GM23338 (cell line): ENCODE data around the gene FASN. TPM values are rescaled to one million over a fixed set of nuclear protein-coding genes. Genes with fewer than 3 reads are reported as not detected.
A peak's percentile ranks its signal among the peaks of the same experiment; 100 is the strongest.

Experiments used
- ATAC-seq: fragments of 200-7000 bp; cut with Tn5 transposase; 3 replicates; pipeline ENCODE4 v1.9.1; 2020
- DNase-seq: peaks from one replicate; pipeline ENCODE4 v3.0.0-alpha.2; 2015; ENCODE audit warnings: low spot score
- H2AFZ ChIP-seq: fragments of 200-600 bp; sonication (generic); 2 replicates; pipeline ENCODE4 v1.8.0; 2016; ENCODE audit warnings: antibody characterized with exemption, mild to moderate bottlenecking, moderate library complexity
- H3F3A ChIP-seq: fragments of 200-600 bp; sonication (generic); replicated peaks from 2 replicates; pipeline ENCODE4 v1.8.0; 2017; ENCODE audit warnings: antibody characterized with exemption, mixed run types, low read depth
- H3K27ac ChIP-seq: fragments of 200-600 bp; sonication (generic); 2 replicates; pipeline ENCODE4 v1.6.1; 2016; ENCODE audit warnings: low read depth
- H3K27me3 ChIP-seq: fragments of 200-600 bp; sonication (generic); 2 replicates; pipeline ENCODE4 v1.8.0; 2016; ENCODE audit warnings: mild to moderate bottlenecking, mixed run types, moderate library complexity; ENCODE audit not compliant: insufficient read depth
- H3K36me3 ChIP-seq: fragments of 200-600 bp; sonication (generic); 2 replicates; pipeline ENCODE4 v1.8.0; 2016; ENCODE audit warnings: mild to moderate bottlenecking; ENCODE audit not compliant: insufficient read depth
- H3K4me1 ChIP-seq: fragments of 200-600 bp; sonication (generic); 2 replicates; pipeline ENCODE4 v1.8.0; 2016; ENCODE audit warnings: mild to moderate bottlenecking, moderate library complexity; ENCODE audit not compliant: insufficient read depth
- H3K4me2 ChIP-seq: fragments of 200-600 bp; sonication (generic); 2 replicates; pipeline ENCODE4 v1.7.1; 2017; ENCODE audit warnings: mixed run types
- H3K4me3 ChIP-seq: fragments of 200-600 bp; sonication (generic); 2 replicates; pipeline ENCODE4 v1.6.1; 2016; ENCODE audit warnings: mixed run types
- H3K79me2 ChIP-seq: fragments of 200-600 bp; sonication (generic); replicated peaks from 2 replicates; pipeline ENCODE4 v1.8.0; 2017; ENCODE audit warnings: mild to moderate bottlenecking; ENCODE audit not compliant: insufficient read depth
- H3K9me2 ChIP-seq: fragments of 200-600 bp; sonication (generic); 2 replicates; pipeline ENCODE4 v1.8.0; 2017; ENCODE audit not compliant: insufficient read depth
- H4K20me1 ChIP-seq: fragments of 200-600 bp; sonication (generic); replicated peaks from 2 replicates; pipeline ENCODE4 v1.8.0; 2017; ENCODE audit warnings: mild to moderate bottlenecking; ENCODE audit not compliant: insufficient read depth
- H3K27ac Mint-ChIP-seq: 2 replicates; pipeline ENCODE4 v1.8.0; 2020; ENCODE audit warnings: inconsistent platforms, mild to moderate bottlenecking, moderate library complexity, mixed read lengths
- H3K27me3 Mint-ChIP-seq: 3 replicates; pipeline ENCODE4 v1.8.0; 2022; ENCODE audit warnings: low read depth, mild to moderate bottlenecking, moderate library complexity, mixed read lengths, inconsistent platforms; ENCODE audit not compliant: insufficient read depth, poor library complexity
- H3K36me3 Mint-ChIP-seq: 3 replicates; pipeline ENCODE4 v1.8.0; 2021; ENCODE audit warnings: low read depth, mild to moderate bottlenecking, inconsistent platforms, moderate library complexity, mixed read lengths
- H3K4me1 Mint-ChIP-seq: 3 replicates; pipeline ENCODE4 v1.8.0; 2020; ENCODE audit warnings: mild to moderate bottlenecking, inconsistent platforms, mixed read lengths
- H3K4me3 Mint-ChIP-seq: 3 replicates; pipeline ENCODE4 v1.8.0; 2021; ENCODE audit warnings: moderate library complexity, mild to moderate bottlenecking, inconsistent platforms, mixed read lengths
- H3K9me3 Mint-ChIP-seq: 3 replicates; pipeline ENCODE4 v1.8.0; 2020; ENCODE audit warnings: moderate library complexity, mild to moderate bottlenecking, inconsistent platforms, mixed read lengths
- CREB1 ChIP-seq: fragments of 250-450 bp; sonication (Bioruptor Pico); IDR thresholded peaks from 2 replicates; pipeline ENCODE4 v1.5.0; 2020; ENCODE audit warnings: low read depth, mild to moderate bottlenecking, moderate library complexity
- EZH2 ChIP-seq: fragments of 200-600 bp; sonication (generic); IDR thresholded peaks from one replicate; pipeline ENCODE4 v1.8.0; 2017; ENCODE audit warnings: antibody characterized with exemption, mild to moderate bottlenecking, low read depth; ENCODE audit not compliant: unreplicated experiment
- EZH2phosphoT487 ChIP-seq: fragments of 200-600 bp; sonication (generic); IDR thresholded peaks from one replicate; pipeline ENCODE4 v1.8.1; 2018; ENCODE audit warnings: antibody characterized with exemption; ENCODE audit not compliant: unreplicated experiment
- JUNB ChIP-seq: IDR thresholded peaks from one replicate; pipeline ENCODE4 v1.6.1; 2016; ENCODE audit warnings: antibody characterized with exemption; ENCODE audit not compliant: unreplicated experiment
- NANOG ChIP-seq: IDR thresholded peaks from 2 replicates; pipeline ENCODE4 v1.6.1; 2016; ENCODE audit warnings: antibody characterized with exemption, borderline replicate concordance
- POLR2AphosphoS5 ChIP-seq: IDR thresholded peaks from 2 replicates; pipeline ENCODE4 v1.6.1; 2016; ENCODE audit warnings: antibody characterized with exemption, low read depth
- REST ChIP-seq: IDR thresholded peaks from one replicate; pipeline ENCODE4 v1.6.1; 2018; ENCODE audit warnings: antibody characterized with exemption; ENCODE audit not compliant: unreplicated experiment
- STAT1 ChIP-seq: IDR thresholded peaks from one replicate; pipeline ENCODE4 v1.6.1; 2016; ENCODE audit warnings: antibody characterized with exemption; ENCODE audit not compliant: unreplicated experiment
- ZNF114 ChIP-seq: fragments of 250-450 bp; sonication (Bioruptor Pico); IDR thresholded peaks from 2 replicates; pipeline ENCODE4 v1.5.0; 2020; ENCODE audit warnings: mild to moderate bottlenecking, moderate library complexity
- ZNF331 ChIP-seq: fragments of 250-450 bp; sonication (Bioruptor Pico); IDR thresholded peaks from 2 replicates; pipeline ENCODE4 v1.5.0; 2020; ENCODE audit warnings: low read depth, mild to moderate bottlenecking, moderate library complexity
- polyA plus RNA-seq: library from polyadenylated mRNA; unstranded; fragments of >200 nt; fragmentation: Nextera tagmentation; extraction: Ambion mirVana; gene quantifications from 2 replicates; pipeline ENCODE4 v1.2.1, GENCODE V29; 2016
- total RNA-seq: library from RNA; depleted of rRNA; stranded (reverse); fragments of >200 nt; shearing (Covaris generic); gene quantifications from 2 replicates; pipeline ENCODE4 v1.2.3, GENCODE V29; 2014
- TF ChIP-seq, protein P1 (sequence below), 2 experiments: fragments of 200-600 bp in 1 of 2; sonication (generic) in 1 of 2; conservative IDR thresholded peaks; 2 replicates each; pipeline versions ENCODE4 v1.5.1 to v1.6.1; 2016 to 2017; ENCODE audit warnings: antibody characterized with exemption in 2 of 2, low read depth in 2 of 2, mild to moderate bottlenecking in 2 of 2, moderate library complexity in 1 of 2
- TF ChIP-seq, protein P2 (sequence below): IDR thresholded peaks from 2 replicates; pipeline ENCODE4 v1.6.1; 2016; ENCODE audit warnings: antibody characterized with exemption
- TF ChIP-seq, protein P3 (sequence below): fragments of 250-450 bp; sonication (Bioruptor Pico); IDR thresholded peaks from 2 replicates; pipeline ENCODE4 v1.5.0; 2020; ENCODE audit warnings: mild to moderate bottlenecking, moderate library complexity

Gene FASN
- total and polyA plus RNA-seq, 2 experiments from 2014 or later: 120 to 849 TPM

- Histone ChIP-seq H3F3A (peaks cover 11% of the 10 kb centered on the region), H3K79me2 (peaks cover 8% of the 10 kb centered on the region; the same call in 1 of the 2 replicates), H3K4me1 (peaks cover 9% of the 10 kb centered on the region; the same call in 1 of the 2 replicates), H3K36me3 (no peaks in the 10 kb centered on the region), H3K9me2 (no peaks in the 10 kb centered on the region), H2AFZ (no peak overlapping the region), H3K4me2 (peak overlapping the region; percentile 95), H3K27me3 (no peaks in the 10 kb centered on the region), H4K20me1 (no peaks in the 10 kb centered on the region; the same call in 1 of the 2 replicates), H3K4me3 (peak overlapping the region; percentile 81), H3K27ac (no peak overlapping the region)
- peaks cover 3% of the 10 kb centered on the region; the same call in 2 of the 3 replicates for H3K36me3 Mint-ChIP-seq
- no peak overlapping the region for H3K27ac Mint-ChIP-seq
- H3K4me1 Mint-ChIP-seq: peaks cover 27% of the 10 kb centered on the region
- peak overlapping the region; percentile 75 for H3K4me3 Mint-ChIP-seq
- ATAC-seq: no peak
- no peak for DNase-seq
- no peak for TF ChIP-seq ZNF331
- TF ChIP-seq REST: no peak
- TF ChIP-seq EZH2: no peak
- TF ChIP-seq, protein P1, sequence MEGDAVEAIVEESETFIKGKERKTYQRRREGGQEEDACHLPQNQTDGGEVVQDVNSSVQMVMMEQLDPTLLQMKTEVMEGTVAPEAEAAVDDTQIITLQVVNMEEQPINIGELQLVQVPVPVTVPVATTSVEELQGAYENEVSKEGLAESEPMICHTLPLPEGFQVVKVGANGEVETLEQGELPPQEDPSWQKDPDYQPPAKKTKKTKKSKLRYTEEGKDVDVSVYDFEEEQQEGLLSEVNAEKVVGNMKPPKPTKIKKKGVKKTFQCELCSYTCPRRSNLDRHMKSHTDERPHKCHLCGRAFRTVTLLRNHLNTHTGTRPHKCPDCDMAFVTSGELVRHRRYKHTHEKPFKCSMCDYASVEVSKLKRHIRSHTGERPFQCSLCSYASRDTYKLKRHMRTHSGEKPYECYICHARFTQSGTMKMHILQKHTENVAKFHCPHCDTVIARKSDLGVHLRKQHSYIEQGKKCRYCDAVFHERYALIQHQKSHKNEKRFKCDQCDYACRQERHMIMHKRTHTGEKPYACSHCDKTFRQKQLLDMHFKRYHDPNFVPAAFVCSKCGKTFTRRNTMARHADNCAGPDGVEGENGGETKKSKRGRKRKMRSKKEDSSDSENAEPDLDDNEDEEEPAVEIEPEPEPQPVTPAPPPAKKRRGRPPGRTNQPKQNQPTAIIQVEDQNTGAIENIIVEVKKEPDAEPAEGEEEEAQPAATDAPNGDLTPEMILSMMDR (conservative IDR thresholded peaks at IDR 0.05; ENCODE audit: low read depth in 2 of 2): no peak
- TF ChIP-seq NANOG: no peak
- no peak for TF ChIP-seq EZH2phosphoT487
- TF ChIP-seq CREB1 (CRISPR knock-in tag): no peak
- TF ChIP-seq, protein P2, sequence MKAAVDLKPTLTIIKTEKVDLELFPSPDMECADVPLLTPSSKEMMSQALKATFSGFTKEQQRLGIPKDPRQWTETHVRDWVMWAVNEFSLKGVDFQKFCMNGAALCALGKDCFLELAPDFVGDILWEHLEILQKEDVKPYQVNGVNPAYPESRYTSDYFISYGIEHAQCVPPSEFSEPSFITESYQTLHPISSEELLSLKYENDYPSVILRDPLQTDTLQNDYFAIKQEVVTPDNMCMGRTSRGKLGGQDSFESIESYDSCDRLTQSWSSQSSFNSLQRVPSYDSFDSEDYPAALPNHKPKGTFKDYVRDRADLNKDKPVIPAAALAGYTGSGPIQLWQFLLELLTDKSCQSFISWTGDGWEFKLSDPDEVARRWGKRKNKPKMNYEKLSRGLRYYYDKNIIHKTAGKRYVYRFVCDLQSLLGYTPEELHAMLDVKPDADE: no peak
- TF ChIP-seq ZNF114: no peak
- TF ChIP-seq STAT1: no peak
- TF ChIP-seq JUNB: no peak
- TF ChIP-seq POLR2AphosphoS5: no peak
- TF ChIP-seq, protein P3, sequence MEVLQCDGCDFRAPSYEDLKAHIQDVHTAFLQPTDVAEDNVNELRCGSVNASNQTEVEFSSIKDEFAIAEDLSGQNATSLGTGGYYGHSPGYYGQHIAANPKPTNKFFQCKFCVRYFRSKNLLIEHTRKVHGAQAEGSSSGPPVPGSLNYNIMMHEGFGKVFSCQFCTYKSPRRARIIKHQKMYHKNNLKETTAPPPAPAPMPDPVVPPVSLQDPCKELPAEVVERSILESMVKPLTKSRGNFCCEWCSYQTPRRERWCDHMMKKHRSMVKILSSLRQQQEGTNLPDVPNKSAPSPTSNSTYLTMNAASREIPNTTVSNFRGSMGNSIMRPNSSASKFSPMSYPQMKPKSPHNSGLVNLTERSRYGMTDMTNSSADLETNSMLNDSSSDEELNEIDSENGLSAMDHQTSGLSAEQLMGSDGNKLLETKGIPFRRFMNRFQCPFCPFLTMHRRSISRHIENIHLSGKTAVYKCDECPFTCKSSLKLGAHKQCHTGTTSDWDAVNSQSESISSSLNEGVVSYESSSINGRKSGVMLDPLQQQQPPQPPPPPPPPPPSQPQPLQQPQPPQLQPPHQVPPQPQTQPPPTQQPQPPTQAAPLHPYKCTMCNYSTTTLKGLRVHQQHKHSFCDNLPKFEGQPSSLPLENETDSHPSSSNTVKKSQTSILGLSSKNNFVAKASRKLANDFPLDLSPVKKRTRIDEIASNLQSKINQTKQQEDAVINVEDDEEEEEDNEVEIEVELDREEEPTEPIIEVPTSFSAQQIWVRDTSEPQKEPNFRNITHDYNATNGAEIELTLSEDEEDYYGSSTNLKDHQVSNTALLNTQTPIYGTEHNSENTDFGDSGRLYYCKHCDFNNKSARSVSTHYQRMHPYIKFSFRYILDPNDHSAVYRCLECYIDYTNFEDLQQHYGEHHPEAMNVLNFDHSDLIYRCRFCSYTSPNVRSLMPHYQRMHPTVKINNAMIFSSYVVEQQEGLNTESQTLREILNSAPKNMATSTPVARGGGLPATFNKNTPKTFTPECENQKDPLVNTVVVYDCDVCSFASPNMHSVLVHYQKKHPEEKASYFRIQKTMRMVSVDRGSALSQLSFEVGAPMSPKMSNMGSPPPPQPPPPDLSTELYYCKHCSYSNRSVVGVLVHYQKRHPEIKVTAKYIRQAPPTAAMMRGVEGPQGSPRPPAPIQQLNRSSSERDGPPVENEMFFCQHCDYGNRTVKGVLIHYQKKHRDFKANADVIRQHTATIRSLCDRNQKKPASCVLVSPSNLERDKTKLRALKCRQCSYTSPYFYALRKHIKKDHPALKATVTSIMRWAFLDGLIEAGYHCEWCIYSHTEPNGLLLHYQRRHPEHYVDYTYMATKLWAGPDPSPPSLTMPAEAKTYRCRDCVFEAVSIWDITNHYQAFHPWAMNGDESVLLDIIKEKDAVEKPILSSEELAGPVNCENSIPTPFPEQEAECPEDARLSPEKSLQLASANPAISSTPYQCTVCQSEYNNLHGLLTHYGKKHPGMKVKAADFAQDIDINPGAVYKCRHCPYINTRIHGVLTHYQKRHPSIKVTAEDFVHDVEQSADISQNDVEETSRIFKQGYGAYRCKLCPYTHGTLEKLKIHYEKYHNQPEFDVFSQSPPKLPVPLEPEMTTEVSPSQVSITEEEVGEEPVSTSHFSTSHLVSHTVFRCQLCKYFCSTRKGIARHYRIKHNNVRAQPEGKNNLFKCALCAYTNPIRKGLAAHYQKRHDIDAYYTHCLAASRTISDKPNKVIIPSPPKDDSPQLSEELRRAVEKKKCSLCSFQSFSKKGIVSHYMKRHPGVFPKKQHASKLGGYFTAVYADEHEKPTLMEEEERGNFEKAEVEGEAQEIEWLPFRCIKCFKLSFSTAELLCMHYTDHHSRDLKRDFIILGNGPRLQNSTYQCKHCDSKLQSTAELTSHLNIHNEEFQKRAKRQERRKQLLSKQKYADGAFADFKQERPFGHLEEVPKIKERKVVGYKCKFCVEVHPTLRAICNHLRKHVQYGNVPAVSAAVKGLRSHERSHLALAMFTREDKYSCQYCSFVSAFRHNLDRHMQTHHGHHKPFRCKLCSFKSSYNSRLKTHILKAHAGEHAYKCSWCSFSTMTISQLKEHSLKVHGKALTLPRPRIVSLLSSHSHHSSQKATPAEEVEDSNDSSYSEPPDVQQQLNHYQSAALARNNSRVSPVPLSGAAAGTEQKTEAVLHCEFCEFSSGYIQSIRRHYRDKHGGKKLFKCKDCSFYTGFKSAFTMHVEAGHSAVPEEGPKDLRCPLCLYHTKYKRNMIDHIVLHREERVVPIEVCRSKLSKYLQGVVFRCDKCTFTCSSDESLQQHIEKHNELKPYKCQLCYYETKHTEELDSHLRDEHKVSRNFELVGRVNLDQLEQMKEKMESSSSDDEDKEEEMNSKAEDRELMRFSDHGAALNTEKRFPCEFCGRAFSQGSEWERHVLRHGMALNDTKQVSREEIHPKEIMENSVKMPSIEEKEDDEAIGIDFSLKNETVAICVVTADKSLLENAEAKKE: no peak
- peaks cover 14% of the 10 kb centered on the region for H3K27me3 Mint-ChIP-seq
- H3K9me3 Mint-ChIP-seq: no peaks in the 10 kb centered on the region; the same call in 2 of the 3 replicates
Measured at GRCh38 chr17:82036634-82037091, 61.4 kb downstream of the FASN start.
